ENCODE measurements around the gene RPL10A.
A peak's percentile ranks its signal among the peaks of the same experiment; 100 is the strongest.

RPL10A gene

DNA sequence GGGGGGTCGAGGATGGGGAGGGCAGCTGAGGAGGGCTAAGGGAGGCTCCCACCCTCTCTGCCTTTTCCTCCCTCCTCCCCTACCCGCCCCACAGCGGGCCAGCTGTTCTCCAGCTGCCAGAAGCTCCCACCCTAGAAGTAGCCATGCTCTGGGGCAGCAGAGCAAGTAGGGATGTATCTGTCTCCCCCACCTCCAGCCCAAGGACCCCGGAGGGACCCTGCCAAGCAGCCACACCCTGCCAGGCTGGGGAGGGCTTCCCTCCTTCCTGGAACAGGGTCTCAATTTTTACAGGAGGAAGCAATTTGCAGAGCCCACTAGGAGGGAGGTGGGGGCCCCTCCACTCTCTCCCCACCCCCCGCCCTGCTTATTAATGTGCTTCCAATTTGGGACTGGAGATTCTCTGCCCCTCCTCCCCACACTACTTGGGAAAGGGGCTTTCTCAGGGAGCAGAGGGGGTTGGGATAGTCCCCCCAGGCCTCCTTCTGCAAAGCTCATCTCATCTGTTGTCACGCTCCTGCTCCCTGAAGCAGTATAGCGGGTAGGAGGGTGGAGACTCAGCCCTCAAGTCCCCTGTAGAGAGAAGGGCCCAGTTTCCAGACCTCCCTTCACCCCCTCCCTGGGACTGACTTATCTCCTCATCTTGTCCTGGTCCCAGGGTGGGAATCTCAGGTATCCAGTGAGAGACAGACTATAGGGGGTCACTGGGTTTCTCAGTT, 24.2 kb downstream of the RPL10A start:
- no peak for DNase-seq (ENCODE audit: low spot score)

DNA sequence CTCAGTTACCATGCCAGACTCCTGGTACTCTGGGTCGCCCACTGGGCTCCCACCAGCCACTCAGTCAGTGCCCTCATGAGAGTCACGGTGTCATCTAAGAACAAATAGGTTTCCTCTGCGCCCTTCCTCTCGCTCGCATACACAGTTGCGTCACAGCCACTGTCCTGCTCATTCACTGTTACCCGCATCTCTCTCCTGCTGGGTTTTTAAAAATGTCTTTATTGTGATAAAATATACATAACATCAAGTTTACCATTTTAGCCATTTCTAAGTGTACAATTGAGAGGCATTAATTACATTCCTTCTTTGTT, 24.7 kb downstream of the RPL10A start:
- DNase-seq (ENCODE audit: low spot score): no peak

DNA sequence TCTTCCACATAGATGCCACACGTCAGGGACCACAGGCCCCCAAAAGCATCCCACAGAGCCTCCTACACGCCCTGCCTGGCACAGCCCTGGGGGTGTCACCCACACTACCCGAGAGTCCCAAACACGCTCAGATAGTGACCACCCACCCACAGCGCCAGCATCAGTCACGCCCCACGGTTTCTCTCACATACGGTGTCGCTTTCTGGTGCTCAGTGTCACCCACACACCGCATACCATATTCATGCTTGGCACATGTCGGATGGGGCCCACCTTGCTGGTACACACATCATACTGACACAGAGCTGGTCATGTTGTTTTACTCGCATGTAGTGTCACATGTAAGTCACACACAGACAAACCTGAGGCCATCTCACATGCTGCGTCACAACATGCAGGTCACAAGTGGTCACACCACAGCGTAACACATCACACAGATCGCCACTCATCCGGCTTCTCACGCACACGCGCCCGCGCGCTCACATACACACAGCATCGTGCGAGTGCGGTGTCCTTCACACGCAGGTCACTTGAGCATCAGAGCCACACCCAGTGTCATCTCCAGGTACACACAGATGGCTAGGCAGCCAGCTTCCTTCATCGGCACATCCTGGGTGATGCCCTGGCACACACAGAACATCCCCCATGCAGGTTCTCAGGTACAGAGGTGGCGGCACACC, 25.2 kb downstream of the RPL10A start:
- no peak for DNase-seq (ENCODE audit: low spot score)

- DNase-seq (ENCODE audit: low spot score): no peak
Measured at GRCh38 chr6:35494161-35494563, 26.0 kb downstream of the RPL10A start.

GRCh38 chr6:35495258-35496035, 27.2 kb downstream of the RPL10A start:
- DNase-seq (ENCODE audit: low spot score): no peak

- peak; percentile 29 for DNase-seq (ENCODE audit: low spot score)
Measured at GRCh38 chr6:35496036-35496840, 28.0 kb downstream of the RPL10A start.

- peak; percentile 72 for DNase-seq (ENCODE audit: low spot score)
Measured at GRCh38 chr6:35496841-35497570, 28.8 kb downstream of the RPL10A start, which contains the start of gene TEAD3. Gene TEAD3 (minus strand): TSS chr6:35497079.

- DNase-seq (ENCODE audit: low spot score): no peak
Measured at GRCh38 chr6:35497571-35498421, 29.6 kb downstream of the RPL10A start.

DNA sequence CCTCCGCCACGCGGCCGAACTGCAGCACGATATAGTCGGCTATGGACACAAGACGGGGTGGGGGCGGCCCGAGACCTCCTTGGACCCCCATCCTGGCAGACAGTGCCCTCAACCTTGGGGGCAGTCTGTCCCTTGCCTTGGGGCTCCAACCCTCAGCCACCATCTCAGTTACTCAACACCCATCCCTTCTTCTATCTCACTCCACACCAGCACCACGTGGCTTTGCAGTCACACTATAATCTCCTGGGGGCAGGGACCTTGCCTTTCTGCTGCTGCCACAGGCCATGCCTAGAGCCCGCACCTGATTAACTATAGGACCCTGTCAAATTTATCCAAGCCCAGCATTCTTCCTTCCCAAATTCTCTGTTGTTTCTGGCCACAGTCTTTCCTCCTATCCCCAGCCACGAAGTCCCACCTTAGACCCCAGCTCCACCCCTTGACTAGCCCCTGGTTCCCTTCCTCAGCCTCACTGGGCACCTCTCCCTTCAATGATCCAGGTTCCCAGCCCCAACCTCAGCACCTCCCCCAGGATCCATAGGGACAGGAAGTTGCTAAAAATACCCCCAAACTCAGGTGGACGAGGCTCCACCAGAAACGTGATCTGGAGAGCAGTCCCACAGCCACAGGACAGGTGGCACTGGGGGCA, 30.3 kb downstream of the RPL10A start:
- DNase-seq (ENCODE audit: low spot score): no peak

- DNase-seq (ENCODE audit: low spot score): no peak
Measured at GRCh38 chr6:35499372-35499771, 31.2 kb downstream of the RPL10A start.

DNA sequence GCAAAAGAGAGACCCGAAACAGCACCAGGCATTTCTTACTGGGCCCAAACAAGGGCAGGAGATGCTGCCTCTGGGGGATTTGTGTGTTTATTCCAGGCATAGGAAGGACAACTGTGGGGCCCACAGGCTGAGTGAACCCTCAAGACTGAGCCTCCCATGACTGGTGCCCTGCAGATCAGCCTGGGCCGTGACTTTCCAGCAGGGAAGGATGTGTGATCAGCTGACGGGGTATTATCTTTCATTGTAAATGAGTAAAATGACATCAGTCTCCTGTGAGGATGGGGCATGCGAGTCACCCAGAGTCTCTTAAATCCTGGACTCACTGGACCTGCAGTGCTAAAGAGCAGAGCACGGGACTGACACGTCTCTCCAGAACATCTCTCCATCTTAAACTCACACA, 32.6 kb downstream of the RPL10A start:
- no peak for DNase-seq (ENCODE audit: low spot score)

GRCh38 chr6:35501784-35502183, 33.6 kb downstream of the RPL10A start:
- no peak for DNase-seq (ENCODE audit: low spot score)

GRCh38 chr6:35503534-35503933, 35.3 kb downstream of the RPL10A start:
- no peak for DNase-seq (ENCODE audit: low spot score)

GRCh38 chr6:35505999-35506412, 37.8 kb downstream of the RPL10A start:
- DNase-seq (ENCODE audit: low spot score): no peak

DNA sequence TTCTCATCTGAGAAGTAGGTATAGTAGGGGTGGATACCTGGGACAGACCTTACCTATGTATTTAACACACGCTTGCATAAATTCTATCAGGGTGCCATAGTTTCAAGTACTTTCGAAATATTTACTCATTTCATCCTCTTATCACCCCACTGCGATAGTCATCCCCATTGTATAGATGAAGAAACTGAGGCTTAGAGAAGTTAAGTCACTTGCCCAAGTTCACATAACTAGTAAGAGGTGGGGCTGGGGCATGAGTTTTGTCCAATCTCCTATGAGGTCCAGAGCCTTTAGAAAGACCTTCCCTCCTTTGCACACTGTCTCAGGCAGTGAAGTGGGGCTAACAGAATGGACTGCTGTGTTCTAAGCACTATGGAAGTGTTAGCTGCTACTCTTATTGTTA, 38.3 kb downstream of the RPL10A start:
- DNase-seq (ENCODE audit: low spot score): no peak

DNA sequence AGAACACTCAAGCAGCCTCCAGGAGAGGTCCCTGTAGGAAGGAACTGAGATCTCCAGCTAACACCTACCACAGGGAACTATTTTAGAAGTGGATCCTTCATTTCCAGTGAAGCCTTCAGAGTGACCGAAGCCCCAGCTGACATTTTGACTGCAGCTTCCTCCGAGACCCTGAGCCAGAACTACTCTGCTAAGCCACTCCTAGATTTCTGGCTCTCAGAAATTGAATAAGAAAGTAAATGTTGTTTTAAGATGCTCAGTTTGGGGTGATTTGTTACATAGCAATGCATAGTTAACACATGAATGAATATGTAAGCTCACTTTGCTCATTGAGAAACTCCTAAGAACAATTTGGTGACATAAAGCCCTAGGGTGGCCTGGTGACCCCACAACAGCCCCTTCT, 39.0 kb downstream of the RPL10A start:
- DNase-seq (ENCODE audit: low spot score): no peak

GRCh38 chr6:35508027-35508426, 39.8 kb downstream of the RPL10A start:
- DNase-seq (ENCODE audit: low spot score): no peak

DNA sequence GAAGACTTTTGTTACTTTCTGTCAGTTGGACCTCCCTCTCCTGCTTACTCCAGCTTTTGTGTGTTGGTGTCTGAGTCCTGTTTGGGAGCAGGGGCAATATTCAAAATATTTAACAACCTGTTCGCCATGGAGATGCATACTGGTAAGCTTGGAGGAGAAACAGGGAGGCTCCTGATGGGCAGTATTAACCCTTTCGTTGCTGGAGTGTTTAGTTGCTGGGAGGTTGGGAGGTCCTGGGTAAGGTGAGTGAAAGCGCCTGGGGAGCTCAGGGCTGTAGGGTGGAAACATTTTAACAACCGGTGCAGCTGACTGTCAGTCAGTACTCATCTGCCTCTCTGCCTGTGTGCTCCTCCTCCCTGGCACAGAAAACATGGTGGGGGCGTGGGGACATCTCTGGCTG, 40.3 kb downstream of the RPL10A start:
- no peak for DNase-seq (ENCODE audit: low spot score)

DNA sequence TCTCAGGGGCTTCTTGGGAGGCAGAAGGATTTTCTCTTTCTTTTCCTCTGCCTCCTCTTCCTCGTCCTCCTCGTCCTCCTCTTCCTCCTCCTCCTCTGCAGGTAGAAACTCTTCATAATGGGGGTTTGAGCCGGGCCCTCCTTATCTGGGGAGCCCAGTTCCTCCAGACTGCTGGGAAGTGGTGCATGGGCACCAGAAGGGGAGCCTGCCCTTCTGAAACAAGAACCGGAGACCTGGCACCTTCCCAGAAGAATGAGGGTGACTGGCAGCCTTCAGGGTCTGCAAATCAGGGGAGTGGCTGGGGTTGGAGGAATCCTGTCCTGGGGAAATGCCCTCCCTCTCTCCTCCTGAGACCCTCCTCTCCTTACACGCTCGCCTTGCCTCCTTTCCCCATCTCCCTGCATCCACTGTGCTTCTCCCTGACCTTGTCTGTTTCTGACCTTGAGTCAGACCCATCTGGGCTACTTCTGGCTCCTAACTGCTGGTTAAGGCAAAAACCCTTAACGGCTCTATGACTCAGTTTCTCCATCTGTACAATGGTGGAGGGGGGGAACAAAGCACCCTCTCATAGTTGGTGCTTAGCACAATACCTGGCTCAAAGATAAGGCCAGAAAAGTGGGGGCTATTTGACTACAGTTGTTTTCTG, 42.8 kb downstream of the RPL10A start:
- DNase-seq (ENCODE audit: low spot score): no peak

GRCh38 chr6:35511562-35511941, 43.4 kb downstream of the RPL10A start:
- no peak for DNase-seq (ENCODE audit: low spot score)
